DMS79 (cell line): ENCODE data around the gene MTG1.
A peak's percentile ranks its signal among the peaks of the same experiment; 100 is the strongest.
"Not testable (repeated sequence)": the region's sequence is repeated elsewhere in the genome, so short reads cannot be mapped to it uniquely, and the experiment has no call there.

Source experiments
- DNase-seq: peaks from one replicate; lab custom pipeline; 2025; lab: John Stamatoyannopoulos, UW

Gene MTG1

GRCh38 chr10:133400624-133401424 is 6.9 kb downstream of the MTG1 start:
- no peak for DNase-seq

- DNase-seq = no peak
These were observed 7.5 kb downstream of the MTG1 start for GRCh38 chr10:133401500-133401899.

- DNase-seq = no peak
These were observed 8.2 kb downstream of the MTG1 start for GRCh38 chr10:133401981-133402725.

DNA sequence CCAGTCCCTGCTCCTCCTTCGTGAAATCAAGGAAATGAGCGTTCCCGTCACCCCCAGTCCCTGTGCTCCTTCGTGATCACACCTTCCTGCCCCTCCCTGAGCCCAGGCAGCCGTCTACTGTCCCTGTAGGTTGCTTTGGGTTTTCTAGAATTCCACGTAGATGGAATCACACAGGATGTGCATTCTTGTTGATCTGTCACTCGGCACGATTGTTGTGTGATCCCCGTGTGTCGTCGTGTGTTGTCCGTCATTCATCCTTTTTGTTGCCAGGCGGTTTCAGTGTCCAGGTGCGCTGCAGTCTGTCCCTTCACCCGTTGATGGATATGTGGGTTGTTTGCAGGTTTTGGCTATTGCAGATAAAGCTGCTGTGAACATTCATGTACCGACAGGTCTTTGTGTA is 9.4 kb downstream of the MTG1 start:
- DNase-seq = no peak

DNA sequence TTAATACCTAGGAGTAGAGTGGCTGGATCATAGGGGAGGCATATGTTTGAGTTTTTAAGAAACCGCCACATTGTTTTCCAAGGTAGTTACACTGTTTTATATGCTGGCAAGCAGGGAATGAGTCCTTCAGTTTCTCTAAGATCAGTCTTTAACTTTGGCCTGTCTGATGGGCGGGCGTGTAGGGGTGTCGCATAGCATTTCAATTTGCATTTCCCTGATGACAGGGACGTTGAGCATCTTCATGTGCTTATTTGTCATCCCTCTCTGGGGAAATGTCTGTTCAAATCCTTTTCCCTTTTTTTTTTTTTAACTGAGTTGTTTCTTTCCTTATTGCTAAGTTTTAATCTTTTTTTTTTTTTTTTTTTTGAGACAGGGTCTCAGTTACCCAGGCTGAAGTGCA is 9.8 kb downstream of the MTG1 start:
- no peak for DNase-seq

GRCh38 chr10:133405272-133405671 is 11.3 kb downstream of the MTG1 start:
- DNase-seq = no peak

DNA sequence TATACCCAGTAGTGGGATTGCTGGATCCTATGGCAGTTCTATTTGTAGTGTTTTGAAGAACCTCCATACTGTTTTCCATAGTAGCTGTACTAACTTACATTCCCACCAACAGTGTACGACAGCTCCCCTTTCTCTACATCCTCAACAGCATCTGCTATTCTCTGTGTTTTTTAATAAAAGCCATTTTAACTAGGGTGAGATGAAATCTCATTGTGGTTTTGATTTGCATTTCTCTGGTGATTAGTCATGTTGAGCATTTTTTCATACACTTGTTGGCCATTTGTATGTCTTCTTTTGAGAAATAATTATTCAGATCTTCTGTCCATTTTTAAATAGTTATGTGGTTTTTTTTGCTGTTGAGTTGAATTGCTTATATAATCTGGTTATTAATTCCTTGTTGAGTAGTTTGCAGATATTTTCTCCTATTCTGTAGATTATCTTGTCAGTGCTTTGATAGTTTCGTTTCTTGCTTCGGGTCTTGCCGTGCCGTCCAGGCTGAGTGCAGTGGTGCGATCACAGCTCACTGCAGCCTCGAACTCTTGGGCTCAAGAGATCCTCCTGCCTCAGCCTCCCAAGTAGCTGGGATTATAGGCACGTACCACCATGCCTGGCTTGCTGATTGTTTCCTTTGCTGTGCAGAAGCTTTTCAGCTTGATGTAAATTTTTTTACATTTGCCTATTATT is 12.0 kb downstream of the MTG1 start:
- DNase-seq = no peak

- DNase-seq = no peak
These were observed 17.8 kb downstream of the MTG1 start for GRCh38 chr10:133411523-133412380.

- no peak for DNase-seq
These were observed 18.4 kb downstream of the MTG1 start for GRCh38 chr10:133412381-133412711.

DNA sequence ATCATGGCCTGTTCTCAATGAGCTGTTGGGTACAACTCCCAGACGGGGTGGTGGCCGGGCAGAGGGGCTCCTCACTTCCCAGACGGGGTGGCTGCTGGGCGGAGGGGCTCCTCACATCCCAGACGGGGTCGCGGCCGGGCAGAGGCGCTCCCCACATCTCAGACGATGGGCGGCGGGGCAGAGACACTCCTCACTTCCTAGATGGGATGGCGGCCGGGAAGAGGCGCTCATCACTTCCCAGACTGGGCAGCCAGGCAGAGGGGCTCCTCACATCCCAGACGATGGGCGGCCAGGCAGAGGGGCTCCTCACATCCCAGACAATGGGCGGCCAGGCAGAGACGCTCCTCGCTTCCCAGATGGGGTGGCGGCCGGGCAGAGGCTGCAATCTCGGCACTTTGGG is 20.4 kb downstream of the MTG1 start:
- not testable (repeated sequence) for DNase-seq

DNA sequence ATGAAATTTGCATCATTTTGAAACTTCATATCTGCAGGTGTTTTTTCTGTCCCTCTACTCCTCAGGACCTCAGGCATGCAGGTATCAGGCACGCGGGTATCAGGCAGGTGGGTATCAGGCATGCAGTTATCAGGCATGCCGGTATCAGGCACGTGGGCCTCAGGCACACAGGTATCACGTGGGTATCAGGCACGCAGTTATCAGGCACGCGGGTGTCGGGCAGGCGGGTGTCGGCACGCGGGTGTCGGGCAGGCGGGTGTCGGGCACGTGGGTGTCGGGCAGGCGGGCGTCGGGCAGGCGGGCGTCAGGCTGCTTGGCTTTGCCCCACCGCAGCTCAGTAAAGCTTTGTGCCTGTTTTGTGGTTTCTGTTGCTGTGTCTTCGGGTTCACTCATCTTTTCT is 21.8 kb downstream of the MTG1 start:
- no peak for DNase-seq

DNA sequence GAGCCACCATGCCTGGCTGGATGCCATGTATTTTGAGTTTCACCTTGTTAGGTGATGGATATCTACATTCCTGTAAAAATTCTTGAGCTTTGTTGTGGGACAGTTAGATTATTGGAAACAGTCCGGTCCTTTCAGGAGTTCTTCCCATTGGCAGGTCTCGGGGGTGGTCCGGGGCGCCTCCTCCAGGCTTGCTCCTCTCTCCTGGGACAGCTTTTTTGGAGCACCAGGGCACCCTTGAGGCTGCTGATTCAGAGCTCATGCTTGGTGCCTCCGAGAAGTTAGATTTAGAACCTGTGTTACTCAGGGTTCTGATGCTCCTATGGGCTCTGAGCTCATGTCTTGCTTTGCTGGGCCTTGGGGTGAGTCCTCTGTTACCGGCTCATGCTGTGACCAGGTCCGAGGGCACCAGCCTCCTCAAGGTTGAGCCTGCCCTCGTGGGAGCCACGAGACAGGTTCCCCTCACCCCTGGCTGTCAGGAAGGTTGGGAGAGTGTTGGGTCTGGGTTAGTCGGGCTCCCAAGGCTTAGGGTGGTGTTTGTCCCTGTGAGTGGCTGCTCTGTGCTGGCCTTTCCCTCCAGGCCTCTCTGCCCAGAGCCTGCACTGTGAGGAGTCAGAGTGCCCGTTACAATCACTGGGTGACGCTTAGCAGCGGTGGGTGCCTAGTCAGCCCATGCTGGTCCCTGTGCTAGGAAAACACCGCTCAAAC is 24.5 kb downstream of the MTG1 start:
- no peak for DNase-seq

DNA sequence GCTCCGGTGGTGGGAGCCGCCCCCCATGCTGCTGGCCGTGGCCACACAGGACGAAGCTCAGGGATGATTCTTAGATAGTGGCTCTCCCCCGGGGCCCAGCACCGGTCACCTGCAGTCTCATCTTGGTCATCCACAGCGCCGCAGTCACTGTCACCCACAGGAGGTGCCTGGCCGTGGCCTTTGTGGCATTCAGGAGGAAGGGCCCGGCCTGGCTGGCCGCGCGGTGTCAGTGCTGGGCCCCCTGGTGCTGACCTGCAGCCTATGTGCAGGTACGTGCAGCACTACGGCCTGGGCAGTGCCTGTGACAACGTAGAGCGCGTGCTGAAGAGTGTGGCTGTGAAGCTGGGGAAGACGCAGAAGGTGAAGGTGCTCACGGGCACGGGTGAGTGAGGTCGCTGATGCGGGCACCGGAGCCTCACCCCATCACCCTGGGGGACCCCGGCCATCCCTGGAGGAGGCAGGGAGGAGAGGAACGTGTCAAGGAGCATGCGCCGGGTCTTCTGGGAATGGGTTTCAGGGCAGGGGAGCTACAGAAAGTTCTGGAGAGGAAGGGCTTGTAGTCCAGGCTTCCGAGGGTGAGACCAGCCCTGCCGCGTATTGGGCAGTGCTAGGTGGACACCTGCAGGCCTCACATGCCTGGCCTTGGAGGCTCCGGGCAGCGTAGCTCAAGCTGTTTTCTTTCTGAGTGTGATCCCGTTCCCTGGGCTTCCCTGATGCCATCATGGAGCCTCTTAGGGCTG is 25.4 kb downstream of the MTG1 start:
- no peak for DNase-seq

- no peak for DNase-seq
These were observed 26.1 kb downstream of the MTG1 start for GRCh38 chr10:133420028-133420427.

- no peak for DNase-seq
These were observed 26.6 kb downstream of the MTG1 start for GRCh38 chr10:133420579-133420978.

- DNase-seq = no peak
These were observed 27.6 kb downstream of the MTG1 start for GRCh38 chr10:133421336-133422222.

GRCh38 chr10:133422223-133422806 is 28.4 kb downstream of the MTG1 start:
- DNase-seq = no peak

- peak; percentile 3 for DNase-seq
These were observed 29.1 kb downstream of the MTG1 start for GRCh38 chr10:133422807-133423771.
